BE2C (cell line): Measurements from ENCODE around the gene COL4A4.

Experiments
- DNase-seq: peaks from one replicate; pipeline ENCODE4 v3.0.0-alpha.2; 2020
- H3K27me3 ChIP-seq: fragments of 250-450 bp; sonication (Bioruptor Pico); 2 replicates; pipeline ENCODE4 v1.5.1; 2020; ENCODE audit warnings: mild to moderate bottlenecking
- H3K36me3 ChIP-seq: fragments of 250-450 bp; sonication (Bioruptor Pico); 2 replicates; pipeline ENCODE4 v1.5.1; 2020; ENCODE audit warnings: mild to moderate bottlenecking
- H3K4me1 ChIP-seq: fragments of 250-450 bp; sonication (Bioruptor Pico); 2 replicates; pipeline ENCODE4 v1.5.1; 2020
- H3K4me3 ChIP-seq: 2 replicates; pipeline ENCODE4 v1.5.1; 2011; ENCODE audit warnings: low read depth, low read length
- H3K9me3 ChIP-seq: fragments of 250-450 bp; sonication (Bioruptor Pico); 2 replicates; pipeline ENCODE4 v1.5.1; 2020
- CTCF ChIP-seq: IDR thresholded peaks from 2 replicates; pipeline ENCODE4 v1.5.1; 2012; ENCODE audit warnings: mild to moderate bottlenecking, low read depth, low read length

The COL4A4 gene

GRCh38 chr2:227148106-227148505 lies 15.9 kb downstream of the COL4A4 start:
- TF ChIP-seq CTCF: no peak
- no peaks in the 10 kb centered on the region for H3K9me3 ChIP-seq
- no peak overlapping the region for H3K4me3 ChIP-seq
- H3K27me3 ChIP-seq: no peaks in the 10 kb centered on the region; the same call in 1 of the 2 replicates
- H3K36me3 ChIP-seq: no peaks in the 10 kb centered on the region
- DNase-seq: no peak
- no peaks in the 10 kb centered on the region for H3K4me1 ChIP-seq

- no peaks in the 10 kb centered on the region for H3K9me3 ChIP-seq
- no peaks in the 10 kb centered on the region; the same call in 1 of the 2 replicates for H3K27me3 ChIP-seq
- DNase-seq: no peak
- TF ChIP-seq CTCF: no peak
- no peak overlapping the region for H3K4me3 ChIP-seq
- H3K36me3 ChIP-seq: no peaks in the 10 kb centered on the region
- no peaks in the 10 kb centered on the region for H3K4me1 ChIP-seq
Measured at GRCh38 chr2:227147023-227147422, 17.0 kb downstream of the COL4A4 start.

DNA sequence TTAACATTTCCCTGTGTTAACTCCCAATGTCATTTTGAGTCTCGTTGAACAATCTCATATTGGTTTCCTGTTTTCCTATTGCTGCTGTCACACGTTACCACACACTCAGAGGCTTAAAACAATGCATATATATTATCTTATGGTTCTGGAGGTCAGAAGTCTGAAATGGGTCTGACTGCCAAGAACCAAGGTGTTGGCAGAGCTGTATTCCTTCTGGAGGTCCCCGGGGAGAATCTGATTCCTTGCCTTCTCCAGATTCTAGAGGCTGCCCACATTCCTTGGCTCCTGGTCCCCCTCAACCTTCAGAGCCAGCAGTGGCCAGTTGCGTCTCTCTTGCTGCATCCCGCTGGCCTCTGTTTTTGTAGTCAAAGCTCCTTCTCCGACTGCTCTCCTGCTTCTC lies 17.5 kb downstream of the COL4A4 start:
- no peak overlapping the region for H3K4me3 ChIP-seq
- H3K27me3 ChIP-seq: no peaks in the 10 kb centered on the region; the same call in 1 of the 2 replicates
- H3K4me1 ChIP-seq: no peaks in the 10 kb centered on the region
- DNase-seq: no peak
- H3K9me3 ChIP-seq: no peaks in the 10 kb centered on the region
- H3K36me3 ChIP-seq: no peaks in the 10 kb centered on the region
- TF ChIP-seq CTCF: no peak

DNA sequence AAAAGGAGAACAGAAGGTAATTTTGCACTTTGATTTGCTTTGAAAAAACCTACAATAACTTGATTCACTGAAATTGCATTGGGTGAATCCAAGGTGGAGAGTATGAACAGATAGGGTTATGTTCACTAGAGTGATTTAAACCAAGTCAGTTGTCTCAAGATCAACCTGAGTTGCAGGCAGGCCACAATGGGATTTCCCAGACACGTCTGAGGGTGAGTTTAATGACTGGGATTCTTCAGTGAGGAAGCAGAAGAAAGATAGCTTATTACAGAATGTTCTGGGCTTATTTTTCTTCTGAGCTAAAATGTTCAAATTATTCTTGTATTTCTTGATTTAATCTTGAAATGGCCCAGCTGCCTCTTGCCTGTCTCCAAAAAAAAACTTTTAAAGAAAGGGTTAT lies 20.1 kb downstream of the COL4A4 start:
- H3K4me3 ChIP-seq: no peak overlapping the region
- no peaks in the 10 kb centered on the region for H3K9me3 ChIP-seq
- TF ChIP-seq CTCF: no peak
- H3K27me3 ChIP-seq: no peaks in the 10 kb centered on the region; the same call in 1 of the 2 replicates
- no peak for DNase-seq
- no peaks in the 10 kb centered on the region for H3K4me1 ChIP-seq
- H3K36me3 ChIP-seq: no peaks in the 10 kb centered on the region

GRCh38 chr2:227141301-227141700 lies 22.7 kb downstream of the COL4A4 start:
- no peak for TF ChIP-seq CTCF
- DNase-seq: no peak
- no peaks in the 10 kb centered on the region for H3K4me1 ChIP-seq

DNA sequence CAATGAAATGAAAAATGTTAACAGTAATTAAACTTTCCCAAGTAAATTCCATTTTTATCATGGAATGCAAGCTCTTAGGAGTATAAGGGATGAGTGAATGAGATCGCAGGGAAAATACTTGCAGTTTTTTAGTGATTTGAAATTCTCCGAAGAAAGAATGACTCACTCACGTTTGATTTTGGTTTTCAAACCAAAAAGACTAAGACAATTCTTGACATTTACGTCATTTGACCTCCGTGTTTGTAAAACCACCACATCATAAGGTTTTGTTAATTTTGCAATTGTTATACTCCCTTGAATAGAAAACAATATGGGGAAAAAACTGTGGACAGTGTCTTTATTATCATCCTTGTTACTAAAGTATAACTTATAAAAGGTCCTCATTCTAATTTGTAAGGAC lies 29.4 kb downstream of the COL4A4 start:
- Histone ChIP-seq H3K27me3 (peaks cover 12% of the 10 kb centered on the region), H3K36me3 (no peaks in the 10 kb centered on the region)
- no peak for TF ChIP-seq CTCF

More at GRCh38 chr2:227141301-227141700, 22.7 kb downstream of the COL4A4 start:
- Histone ChIP-seq H3K36me3 (no peaks in the 10 kb centered on the region), H3K27me3 (no peaks in the 10 kb centered on the region; the same call in 1 of the 2 replicates), H3K9me3 (no peaks in the 10 kb centered on the region), H3K4me3 (no peak overlapping the region)

More for the DNA sequence above, 29.4 kb downstream of the COL4A4 start:
- Histone ChIP-seq H3K4me1 (no peaks in the 10 kb centered on the region), H3K4me3 (no peak overlapping the region), H3K9me3 (no peaks in the 10 kb centered on the region)
- DNase-seq: no peak
